OCI-LY1 (cell line): ENCODE results near the gene VMP1.
"Not testable (repeated sequence)": the region's sequence is repeated elsewhere in the genome, so short reads cannot be mapped to it uniquely, and the experiment has no call there.

Experiments used
- H2AFZ ChIP-seq: fragments of 200-600 bp; sonication (generic), shearing (Covaris generic); 2 replicates; pipeline ENCODE4 v1.6.0; 2014; ENCODE audit warnings: antibody characterized with exemption, mild to moderate bottlenecking, low read length
- H3F3A ChIP-seq: fragments of 200-600 bp; sonication (generic), shearing (Covaris generic); 2 replicates; pipeline ENCODE4 v1.6.0; 2014; ENCODE audit warnings: mild to moderate bottlenecking, antibody characterized with exemption, low read length, moderate library complexity; ENCODE audit not compliant: insufficient read depth
- H3K27ac ChIP-seq: fragments of 200-600 bp; sonication (generic); 2 replicates; pipeline ENCODE4 v1.5.1; 2014; ENCODE audit warnings: low read length, mixed run types, mild to moderate bottlenecking, low read depth; ENCODE audit not compliant: poor library complexity, severe bottlenecking
- H3K27me3 ChIP-seq: fragments of 200-600 bp; sonication (generic); 2 replicates; pipeline ENCODE4 v1.6.0; 2014; ENCODE audit warnings: antibody characterized with exemption, mild to moderate bottlenecking, low read length, moderate library complexity; ENCODE audit not compliant: insufficient read depth
- H3K36me3 ChIP-seq: fragments of 200-600 bp; sonication (generic); 2 replicates; pipeline ENCODE4 v1.6.1; 2014; ENCODE audit warnings: mild to moderate bottlenecking, antibody characterized with exemption, low read length, moderate library complexity, mixed read lengths; ENCODE audit not compliant: insufficient read depth
- H3K4me1 ChIP-seq: fragments of 200-600 bp; sonication (generic); 2 replicates; pipeline ENCODE4 v1.5.1; 2014; ENCODE audit warnings: mild to moderate bottlenecking, low read length, moderate library complexity; ENCODE audit not compliant: insufficient read depth, severe bottlenecking
- H3K4me2 ChIP-seq: fragments of 200-600 bp; sonication (generic), shearing (Covaris generic); 2 replicates; pipeline ENCODE4 v1.6.1; 2014; ENCODE audit warnings: low read length
- H3K4me3 ChIP-seq: fragments of 200-600 bp; sonication (generic); 2 replicates; pipeline ENCODE4 v1.5.1; 2014; ENCODE audit warnings: low read length, low read depth, mild to moderate bottlenecking, mixed read lengths; ENCODE audit not compliant: poor library complexity, severe bottlenecking
- H3K79me2 ChIP-seq: fragments of 200-600 bp; shearing (Covaris generic); 2 replicates; pipeline ENCODE4 v1.6.1; 2016; ENCODE audit warnings: mixed run types, low read length, mixed read lengths; ENCODE audit not compliant: insufficient read depth
- H3K9ac ChIP-seq: fragments of 200-600 bp; sonication (generic), shearing (Covaris generic); 2 replicates; pipeline ENCODE4 v1.6.1; 2014; ENCODE audit warnings: mild to moderate bottlenecking, low read length, mixed read lengths
- H3K9me2 ChIP-seq: fragments of 200-600 bp; sonication (generic), shearing (Covaris generic); 2 replicates; pipeline ENCODE4 v1.6.1; 2014; ENCODE audit warnings: low read depth, mild to moderate bottlenecking, low read length, mixed read lengths
- H3K9me3 ChIP-seq: fragments of 200-600 bp; shearing (Covaris generic); 2 replicates; pipeline ENCODE4 v1.6.1; 2014; ENCODE audit warnings: low read length, mixed read lengths
- H4K20me1 ChIP-seq: fragments of 200-600 bp; sonication (generic), shearing (Covaris generic); 2 replicates; pipeline ENCODE4 v1.6.0; 2016; ENCODE audit warnings: mild to moderate bottlenecking, low read length; ENCODE audit not compliant: insufficient read depth
- CTCF ChIP-seq: fragments of 200-600 bp; sonication (generic), shearing (Covaris generic); IDR thresholded peaks from 2 replicates; pipeline ENCODE4 v1.5.1; 2017; ENCODE audit warnings: mild to moderate bottlenecking, antibody characterized with exemption, low read length, moderate library complexity, mixed read lengths
- EZH2 ChIP-seq: fragments of 200-600 bp; sonication (generic), shearing (Covaris generic); IDR thresholded peaks from 2 replicates; pipeline ENCODE4 v1.8.0; 2017; ENCODE audit warnings: borderline replicate concordance, mixed run types, mild to moderate bottlenecking, antibody characterized with exemption, low read length, moderate library complexity, mixed read lengths

The VMP1 gene

GRCh38 chr17:59791603-59792457 is 84.4 kb downstream of the VMP1 start:
- no peak overlapping the region for H3K4me3 ChIP-seq
- H3K27me3 ChIP-seq = no peaks in the 10 kb centered on the region
- H4K20me1 ChIP-seq = no peaks in the 10 kb centered on the region
- H3K27ac ChIP-seq = no peak overlapping the region
- no peaks in the 10 kb centered on the region for H3K36me3 ChIP-seq
- no peaks in the 10 kb centered on the region for H3F3A ChIP-seq
- TF ChIP-seq EZH2 (no peak), CTCF (no peak)
- H3K79me2 ChIP-seq = no peaks in the 10 kb centered on the region
- H3K9ac ChIP-seq = no peak overlapping the region
- H3K4me1 ChIP-seq = peaks cover 7% of the 10 kb centered on the region
- H3K4me2 ChIP-seq = no peak overlapping the region
- H2AFZ ChIP-seq = no peak overlapping the region
- no peaks in the 10 kb centered on the region for H3K9me2 ChIP-seq
- H3K9me3 ChIP-seq = no peaks in the 10 kb centered on the region

DNA sequence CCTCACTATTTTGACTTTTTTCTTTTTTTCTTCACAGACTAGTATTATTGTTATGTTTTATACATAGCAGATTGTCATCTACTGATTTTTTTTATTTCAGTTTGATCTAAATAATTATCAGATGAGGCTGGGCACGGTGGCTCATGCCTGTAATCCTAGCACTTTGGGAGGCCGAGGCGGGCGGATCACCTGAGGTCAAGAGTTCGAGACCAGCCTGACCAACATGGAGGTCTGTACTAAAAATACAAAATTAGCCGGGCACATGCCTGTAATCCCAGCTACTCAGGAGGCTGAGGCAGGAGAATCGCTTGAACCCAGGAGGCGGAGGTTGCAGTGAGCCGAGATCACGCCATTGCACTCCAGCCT is 85.0 kb downstream of the VMP1 start:
- not testable (repeated sequence) for H3K9ac ChIP-seq, H3K27ac ChIP-seq, H4K20me1 ChIP-seq, H2AFZ ChIP-seq, H3K36me3 ChIP-seq, H3K9me3 ChIP-seq, H3K79me2 ChIP-seq, H3F3A ChIP-seq, H3K4me1 ChIP-seq, H3K9me2 ChIP-seq, H3K4me3 ChIP-seq, H3K4me2 ChIP-seq, H3K27me3 ChIP-seq

DNA sequence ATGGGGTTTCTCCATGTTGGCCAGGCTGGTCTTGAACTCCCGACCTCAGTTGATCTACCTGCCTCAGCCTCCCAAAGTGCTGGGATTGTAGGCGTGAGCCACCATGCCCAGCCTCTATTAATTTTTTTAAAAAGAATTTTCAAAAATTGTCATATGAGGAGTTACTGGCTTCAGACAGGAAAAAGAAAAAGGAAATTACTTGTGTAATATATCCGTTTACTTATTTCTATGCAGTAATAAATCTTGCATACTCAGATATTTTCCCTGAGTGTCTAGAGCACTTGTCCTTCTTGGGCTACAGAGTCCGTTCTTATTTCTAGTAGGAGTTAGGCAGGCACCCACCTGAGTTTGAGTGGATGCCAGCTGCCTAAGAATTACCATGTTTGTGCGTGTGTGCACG is 85.8 kb downstream of the VMP1 start:
- H2AFZ ChIP-seq = no peak overlapping the region
- TF ChIP-seq EZH2 = no peak
- TF ChIP-seq CTCF = no peak
- no peak overlapping the region for H3K4me2 ChIP-seq

DNA sequence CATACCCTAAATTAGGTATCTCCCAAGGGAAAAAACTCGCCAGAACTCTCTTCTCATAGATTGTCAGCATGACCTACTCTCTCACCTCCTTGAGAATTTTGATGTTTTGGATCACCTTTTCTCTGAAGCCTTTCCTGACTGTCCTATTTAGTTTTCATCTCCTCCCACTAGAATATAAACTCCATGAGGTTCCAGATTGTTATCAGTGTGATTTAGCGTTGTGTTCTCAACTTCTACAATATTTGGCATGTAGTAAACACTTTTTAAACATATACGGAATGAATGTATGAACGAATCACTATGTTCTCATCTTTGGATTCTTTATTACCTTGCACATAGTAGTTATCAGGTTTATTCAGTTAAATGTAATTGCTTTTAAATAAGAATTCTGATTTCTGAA is 88.7 kb downstream of the VMP1 start:
- H2AFZ ChIP-seq = no peak overlapping the region
- H3K27ac ChIP-seq = no peak overlapping the region
- no peak overlapping the region for H3K4me2 ChIP-seq
- no peak overlapping the region for H3K4me3 ChIP-seq
- H3K4me1 ChIP-seq = no peaks in the 10 kb centered on the region
- H3K9ac ChIP-seq = no peak overlapping the region
- no peaks in the 10 kb centered on the region for H3K9me3 ChIP-seq
- no peaks in the 10 kb centered on the region for H3K36me3 ChIP-seq
- no peaks in the 10 kb centered on the region for H3K79me2 ChIP-seq
- no peaks in the 10 kb centered on the region for H3F3A ChIP-seq
- H4K20me1 ChIP-seq = no peaks in the 10 kb centered on the region
- H3K27me3 ChIP-seq = no peaks in the 10 kb centered on the region
- H3K9me2 ChIP-seq = no peaks in the 10 kb centered on the region
- TF ChIP-seq CTCF (no peak), EZH2 (no peak)

More for the DNA sequence above, 85.8 kb downstream of the VMP1 start:
- no peaks in the 10 kb centered on the region for H4K20me1 ChIP-seq
- no peak overlapping the region for H3K27ac ChIP-seq
- H3K79me2 ChIP-seq = no peaks in the 10 kb centered on the region
- no peaks in the 10 kb centered on the region for H3K27me3 ChIP-seq
- no peaks in the 10 kb centered on the region for H3K9me3 ChIP-seq
- H3K36me3 ChIP-seq = no peaks in the 10 kb centered on the region
- H3K4me1 ChIP-seq = no peaks in the 10 kb centered on the region
- H3K9me2 ChIP-seq = no peaks in the 10 kb centered on the region
- H3K9ac ChIP-seq = no peak overlapping the region
- H3K4me3 ChIP-seq = no peak overlapping the region
- H3F3A ChIP-seq = no peaks in the 10 kb centered on the region
